Activated CD4-positive, alpha-beta memory T cell treated with anti-CD3 and anti-CD28 coated beads, Interleukin-2, amount 10 ng/mL, durations not matched to agents 7 days and 5 days (primary cell): ENCODE measurements around the gene AMH. TPM values are rescaled to one million over a fixed set of nuclear protein-coding genes. Genes with fewer than 3 reads are reported as not detected.

Source experiments
- CTCF ChIA-PET: fragments of 350-600 bp; sonication (Branson Sonifier 250); formaldehyde crosslinking; loops from one replicate; lab custom pipeline; 2021; ENCODE audit warnings: antibody characterized with exemption, inconsistent platforms; lab: Charles Lee
- POLR2A ChIA-PET: fragments of 350-600 bp; sonication (Branson Sonifier 250); formaldehyde crosslinking; loops from one replicate; lab custom pipeline; 2021; ENCODE audit warnings: antibody characterized with exemption; lab: Charles Lee
- DNase-seq: peaks from one replicate; pipeline ENCODE4 v3.0.0-alpha.2; 2020
- H3K27ac Mint-ChIP-seq: one replicate; pipeline ENCODE4 v1.8.0; 2021; ENCODE audit warnings: mild to moderate bottlenecking, mixed read lengths
- H3K27me3 Mint-ChIP-seq: one replicate; pipeline ENCODE4 v1.8.0; 2021; ENCODE audit warnings: mixed read lengths
- H3K36me3 Mint-ChIP-seq: one replicate; pipeline ENCODE4 v1.8.0; 2021; ENCODE audit warnings: low read depth, mixed read lengths
- H3K4me1 Mint-ChIP-seq: one replicate; pipeline ENCODE4 v1.8.0; 2021; ENCODE audit warnings: mixed read lengths
- H3K4me3 Mint-ChIP-seq: one replicate; pipeline ENCODE4 v1.8.0; 2021; ENCODE audit warnings: mild to moderate bottlenecking, mixed read lengths
- H3K9me3 Mint-ChIP-seq: one replicate; pipeline ENCODE4 v1.8.0; 2021; ENCODE audit warnings: mixed read lengths
- total RNA-seq, 2 experiments: library from RNA; stranded (reverse); gene quantifications; one replicate each; pipeline ENCODE4 v1.2.3, GENCODE V29; 2021

The AMH gene
- total RNA-seq, 2 experiments from 2014 or later: 4.6 to 7.6 TPM

DNA sequence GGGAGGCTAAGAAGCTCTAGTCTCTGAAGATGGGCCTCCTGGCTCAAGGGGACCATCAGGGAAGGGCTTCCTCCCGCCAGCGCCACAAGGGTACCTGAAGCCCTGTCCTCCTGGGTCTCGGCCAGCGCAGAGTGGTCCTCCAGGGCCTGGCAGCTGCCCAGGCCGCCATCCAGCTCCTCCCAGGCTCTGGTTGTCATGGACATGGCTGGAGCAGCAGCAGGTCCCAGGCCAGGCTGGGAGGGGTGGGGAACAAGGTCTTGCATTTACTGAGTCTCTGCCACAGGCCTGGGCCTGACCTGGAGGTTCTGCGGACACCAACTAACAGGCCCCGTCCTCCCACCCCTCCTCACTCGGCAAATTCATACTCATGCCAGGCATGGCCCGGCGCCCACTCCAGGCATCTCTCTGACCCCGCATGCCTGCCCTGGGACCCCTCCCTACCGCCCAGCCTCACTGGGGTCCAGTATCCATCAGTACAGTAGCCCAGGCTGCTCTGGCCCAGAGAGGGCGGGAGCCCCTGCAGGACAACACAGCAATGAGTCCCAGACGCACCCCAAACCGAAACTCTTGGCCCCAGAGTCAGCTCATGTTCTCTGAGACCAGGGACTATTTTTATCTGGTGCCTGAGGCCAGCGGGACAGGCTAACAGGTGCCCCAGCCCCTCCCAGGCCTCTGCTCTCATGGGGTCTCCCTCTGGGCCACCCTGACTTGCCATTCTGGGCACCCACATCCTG, 6.2 kb downstream of the AMH start:
- H3K9me3 Mint-ChIP-seq: no peaks in the 10 kb centered on the region
- peaks cover 25% of the 10 kb centered on the region for H3K27me3 Mint-ChIP-seq
- no peak for DNase-seq
- H3K36me3 Mint-ChIP-seq: no peaks in the 10 kb centered on the region
- POLR2A ChIA-PET: interaction anchor here (1.0 to 6.2 kb wide), 2 partner anchors 16 to 18 kb away, joined by 3 to 58 read pairs; no protein-coding TSS in a partner anchor
- no peak overlapping the region for H3K4me3 Mint-ChIP-seq
- H3K27ac Mint-ChIP-seq: no peak overlapping the region
- peaks cover 39% of the 10 kb centered on the region for H3K4me1 Mint-ChIP-seq
- CTCF ChIA-PET: interaction anchor here (0.7 kb wide), 1 partner anchor 56 kb away, joined by 3 read pairs; no protein-coding TSS in a partner anchor

DNA sequence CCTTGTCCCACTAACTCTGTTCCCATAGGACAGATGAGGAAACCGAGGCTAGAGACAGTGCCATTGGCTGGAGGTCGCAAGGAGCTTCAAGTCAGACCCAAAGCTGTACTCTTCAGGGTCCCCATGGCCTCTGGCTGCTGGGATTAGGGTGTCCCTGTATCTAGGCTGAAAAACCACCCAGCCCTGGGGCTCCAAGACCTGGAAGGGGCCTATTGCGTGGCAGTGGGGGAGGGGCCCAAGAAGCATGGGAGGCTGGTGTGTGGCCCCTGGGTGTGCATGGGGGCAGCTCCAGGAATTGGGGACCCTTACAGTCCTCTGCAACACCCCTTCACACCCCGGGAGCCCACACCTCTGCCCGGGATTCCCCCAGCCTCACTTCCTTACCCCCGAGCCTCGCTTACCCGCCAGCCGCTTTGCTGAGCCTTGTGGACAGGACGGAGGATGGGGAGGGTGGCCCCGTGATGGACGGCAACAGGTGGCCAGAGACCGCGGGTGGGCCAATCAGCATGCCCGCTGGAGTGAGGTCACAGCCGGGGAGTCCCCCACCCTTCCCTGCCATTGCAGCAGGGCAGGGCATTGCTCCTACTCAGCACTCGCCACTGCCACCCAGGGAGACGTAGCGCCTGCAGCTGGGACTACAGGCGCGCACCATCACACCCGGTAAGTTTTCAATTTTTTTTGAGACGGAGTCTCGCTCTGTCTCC, 7.0 kb downstream of the AMH start, which contains the start of gene JSRP1:
Gene JSRP1, minus strand, starts transcription at position 436 of the 704 bp plus-strand sequence. CDS start 1,103 bp downstream, outside the sequence.
- Mint-ChIP-seq H3K27me3 (peaks cover 24% of the 10 kb centered on the region), H3K27ac (peak within 1 kb of the TSS; percentile 87), H3K4me3 (peak within 1 kb of the TSS; percentile 24), H3K36me3 (no peaks in the 10 kb centered on the region), H3K9me3 (no peaks in the 10 kb centered on the region), H3K4me1 (peaks cover 45% of the 10 kb centered on the region)
- ChIA-PET POLR2A (interaction anchor here (1.0 to 6.2 kb wide), 2 partner anchors 15 to 19 kb away, joined by 3 to 58 read pairs; no protein-coding TSS in a partner anchor), CTCF (no interaction called here)
- no peak for DNase-seq

DNA sequence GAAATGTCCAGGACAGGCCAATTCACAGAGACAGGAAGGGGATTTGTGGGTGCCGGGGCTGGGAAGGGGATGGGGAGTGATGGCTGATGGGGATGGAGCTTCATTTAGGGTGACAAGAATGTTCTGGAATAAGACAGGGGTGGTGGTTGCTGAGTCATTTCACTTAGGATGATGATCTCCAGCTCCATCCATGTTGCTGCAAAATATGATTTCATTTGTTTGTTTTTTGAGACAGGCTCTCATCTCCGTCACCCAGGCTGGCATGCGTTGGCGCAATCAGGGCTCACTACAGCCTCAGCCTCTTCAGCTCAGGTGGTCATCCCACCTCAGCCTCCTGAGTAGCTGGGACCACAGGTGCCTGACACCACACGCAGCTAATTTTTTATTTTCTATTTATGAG, 10.2 kb downstream of the AMH start:
- ChIA-PET CTCF (interaction anchor here (0.9 to 3.8 kb wide), 5 partner anchors 11 to 198 kb away, joined by 4 to 46 read pairs (median 7); partner anchors contain the start of genes LMNB2 and PLEKHJ1), POLR2A (interaction anchor here (1.1 to 5.7 kb wide), 7 partner anchors 8 to 69 kb away, joined by 3 to 76 read pairs (median 5); partner anchors contain the start of genes LSM7 and SPPL2B)
- Mint-ChIP-seq H3K4me3 (no peak overlapping the region), H3K27me3 (peaks cover under 1% of the 10 kb centered on the region), H3K9me3 (no peaks in the 10 kb centered on the region), H3K36me3 (no peaks in the 10 kb centered on the region), H3K27ac (peak overlapping the region; percentile 77), H3K4me1 (peaks cover 38% of the 10 kb centered on the region)
- DNase-seq: no peak

DNA sequence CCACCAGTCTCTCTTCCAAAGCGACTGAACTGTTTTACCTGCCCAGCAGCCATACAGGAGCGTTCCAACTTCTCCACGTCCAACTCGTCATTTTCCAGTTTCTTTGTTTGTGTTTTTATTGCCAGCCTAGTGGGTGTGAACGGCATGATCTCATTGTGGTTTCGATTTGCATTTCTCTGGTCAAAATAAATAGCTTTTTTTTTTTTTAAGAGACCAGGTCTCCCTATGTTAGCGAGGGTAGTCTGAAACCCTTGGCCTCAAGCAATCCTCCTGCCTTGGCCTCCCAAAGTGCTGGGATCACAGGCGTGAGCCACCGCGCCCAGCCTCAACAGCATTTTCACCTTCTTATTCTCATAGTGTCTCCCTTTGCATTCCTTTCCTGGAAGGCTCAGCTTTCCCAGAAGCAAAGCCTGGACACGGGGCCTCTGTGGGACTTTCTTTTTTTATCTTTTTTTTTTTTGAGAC, 11.2 kb downstream of the AMH start:
- Mint-ChIP-seq H3K4me3 (peak overlapping the region; percentile 30), H3K27me3 (no peaks in the 10 kb centered on the region), H3K36me3 (no peaks in the 10 kb centered on the region), H3K9me3 (no peaks in the 10 kb centered on the region), H3K27ac (peak overlapping the region; percentile 79), H3K4me1 (peaks cover 38% of the 10 kb centered on the region)
- no peak for DNase-seq
- ChIA-PET CTCF (interaction anchor here (1.0 to 3.8 kb wide), 9 partner anchors 9 to 132 kb away, joined by 3 to 46 read pairs (median 7); partner anchors contain the start of gene PLEKHJ1), POLR2A (interaction anchor here (0.6 to 5.7 kb wide), 9 partner anchors 9 to 243 kb away, joined by 3 to 76 read pairs (median 4); no protein-coding TSS in a partner anchor)

DNA sequence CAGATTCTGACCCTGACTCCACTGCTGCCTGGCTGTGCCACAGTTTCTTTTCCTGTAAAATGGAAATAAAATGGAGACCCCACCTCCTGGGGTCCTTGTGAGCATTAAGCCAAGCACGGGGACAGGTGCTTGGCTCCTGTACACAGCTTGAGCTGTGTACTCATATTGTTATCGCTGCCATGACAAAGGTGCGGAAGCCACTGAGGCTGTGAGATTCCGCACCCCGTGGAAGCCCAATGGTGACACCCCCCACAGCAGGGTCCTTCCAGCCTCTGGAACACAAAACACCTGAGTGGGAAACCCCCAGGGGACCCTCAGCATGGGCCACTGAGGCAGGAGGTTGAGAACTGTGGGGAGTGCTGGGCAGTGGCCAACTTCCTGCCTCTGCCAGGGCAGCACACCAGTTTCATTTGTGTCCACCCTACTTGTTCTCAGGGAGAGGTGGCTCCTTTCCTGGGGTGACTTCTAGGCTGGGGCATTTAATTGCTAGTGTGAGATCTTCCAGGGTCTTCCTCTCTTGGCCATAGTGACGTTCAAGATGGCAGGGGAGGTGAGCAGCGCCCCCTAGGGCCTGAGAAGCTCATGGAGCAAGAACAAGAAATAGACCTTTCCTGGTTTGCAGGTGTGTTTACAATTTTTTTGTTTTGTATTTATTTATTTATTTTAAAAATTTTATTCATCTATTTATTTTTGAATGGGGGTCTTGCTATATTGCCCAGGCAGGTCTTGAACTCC, 12.5 kb downstream of the AMH start:
- Mint-ChIP-seq H3K4me3 (no peak overlapping the region), H3K27me3 (no peaks in the 10 kb centered on the region), H3K4me1 (peaks cover 41% of the 10 kb centered on the region), H3K36me3 (no peaks in the 10 kb centered on the region), H3K27ac (peak overlapping the region; percentile 48), H3K9me3 (no peaks in the 10 kb centered on the region)
- DNase-seq: peak; percentile 76
- ChIA-PET POLR2A (interaction anchor here (0.8 to 5.7 kb wide), 6 partner anchors 8 to 66 kb away, joined by 4 to 76 read pairs (median 5); partner anchors contain the start of genes AMH and LSM7), CTCF (interaction anchor here (0.7 to 3.8 kb wide), 15 partner anchors 9 to 110 kb away, joined by 3 to 46 read pairs (median 5); partner anchors contain the start of genes AP3D1 and PLEKHJ1)

DNA sequence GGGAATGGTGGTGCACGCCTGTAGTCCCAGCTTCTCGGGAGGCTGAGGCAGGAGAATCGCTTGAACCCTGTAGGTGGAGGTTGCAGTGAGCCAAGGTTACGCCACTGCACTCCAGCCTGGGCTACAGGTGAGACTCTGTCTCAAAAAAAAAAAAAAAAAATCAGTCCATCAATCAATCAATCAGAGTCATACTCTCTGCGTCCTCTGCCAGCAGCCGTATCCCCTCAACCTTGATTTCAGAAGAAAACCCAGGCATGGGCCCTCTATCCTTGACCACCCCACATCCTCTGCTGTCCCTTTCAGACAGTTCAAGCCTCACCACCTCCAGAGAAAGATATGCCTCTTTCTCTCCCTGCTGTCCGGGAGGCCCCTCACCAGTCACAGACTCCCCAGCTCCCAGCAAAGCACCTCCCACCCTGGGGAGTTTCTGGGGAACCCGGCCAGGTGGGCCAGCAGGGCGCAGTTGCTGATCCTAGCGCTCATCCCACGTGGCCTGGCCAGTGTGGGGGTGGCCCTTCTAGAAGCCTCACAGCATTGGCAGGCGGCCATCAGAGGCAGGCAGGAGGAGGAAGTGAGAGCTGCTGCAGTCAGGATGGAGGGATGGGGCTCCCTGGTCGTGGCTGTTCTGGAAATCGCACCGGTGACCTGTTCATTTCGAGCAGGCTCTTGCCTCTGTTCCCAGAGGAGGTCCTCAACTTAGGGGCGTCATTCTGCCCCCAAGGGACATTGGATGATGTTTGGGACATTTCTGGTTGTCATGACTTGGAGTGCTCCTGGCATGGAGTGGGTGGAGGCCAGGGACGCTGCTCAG, 17.3 kb downstream of the AMH start:
- no peak overlapping the region for H3K27ac Mint-ChIP-seq
- H3K9me3 Mint-ChIP-seq: no peaks in the 10 kb centered on the region
- POLR2A ChIA-PET: interaction anchor here (6.1 kb wide), 1 partner anchor 7 kb away, joined by 76 read pairs; no protein-coding TSS in a partner anchor
- CTCF ChIA-PET: no interaction called here
- H3K27me3 Mint-ChIP-seq: no peaks in the 10 kb centered on the region
- H3K4me3 Mint-ChIP-seq: no peak overlapping the region
- DNase-seq: no peak
- peaks cover 21% of the 10 kb centered on the region for H3K4me1 Mint-ChIP-seq
- peaks cover 11% of the 10 kb centered on the region for H3K36me3 Mint-ChIP-seq

DNA sequence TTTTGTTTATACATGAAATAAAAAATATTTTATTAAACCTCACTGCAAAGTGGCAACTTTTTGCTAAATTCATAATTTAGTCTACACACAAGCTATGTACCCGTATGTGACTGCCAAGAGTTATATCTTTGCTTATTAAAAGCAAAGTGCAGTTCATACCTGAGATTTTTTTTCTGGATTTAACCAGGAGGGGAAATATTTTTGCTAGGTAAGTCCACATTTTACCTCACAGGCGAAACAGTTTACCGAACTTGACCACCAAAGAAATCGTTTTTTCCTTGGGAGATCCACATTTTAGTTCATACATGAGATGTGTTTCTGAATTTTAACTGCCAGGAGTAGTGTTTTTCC, 19.3 kb downstream of the AMH start:
- DNase-seq: no peak
- Mint-ChIP-seq H3K27me3 (no peaks in the 10 kb centered on the region), H3K4me1 (peaks cover 31% of the 10 kb centered on the region), H3K4me3 (peak overlapping the region; percentile 90), H3K27ac (no peak overlapping the region), H3K9me3 (no peaks in the 10 kb centered on the region), H3K36me3 (peaks cover 25% of the 10 kb centered on the region)
- ChIA-PET POLR2A (interaction anchor here (0.7 to 7.8 kb wide), 6 partner anchors 9 to 352 kb away, joined by 3 to 114 read pairs (median 32); partner anchors contain the start of genes JSRP1 and SF3A2), CTCF (no interaction called here)

DNA sequence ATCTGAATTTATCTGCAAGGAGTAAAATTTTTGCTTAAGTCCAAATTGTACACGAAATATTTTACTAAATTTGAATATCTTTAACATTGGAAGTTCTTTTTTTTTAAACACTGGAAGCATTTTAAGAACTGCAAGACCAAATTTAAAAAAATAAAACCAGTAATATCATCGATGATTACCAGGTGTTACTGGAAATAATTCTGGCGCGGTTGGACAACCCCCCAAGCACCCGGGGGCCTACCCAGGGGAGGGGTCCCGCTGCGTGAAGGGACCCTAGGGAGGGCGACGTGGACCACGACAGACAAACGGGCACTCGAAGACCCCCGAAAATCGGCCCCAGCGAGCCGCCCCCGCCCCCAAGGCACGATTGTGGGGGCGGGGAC, 19.7 kb downstream of the AMH start:
- POLR2A ChIA-PET: interaction anchor here (0.7 to 7.8 kb wide), 5 partner anchors 9 to 351 kb away, joined by 4 to 114 read pairs (median 58); partner anchors contain the start of genes JSRP1 and SF3A2
- Mint-ChIP-seq H3K4me3 (peak overlapping the region; percentile 90), H3K4me1 (peaks cover 34% of the 10 kb centered on the region), H3K9me3 (no peaks in the 10 kb centered on the region), H3K36me3 (peaks cover 29% of the 10 kb centered on the region), H3K27ac (peak overlapping the region; percentile 83), H3K27me3 (no peaks in the 10 kb centered on the region)
- CTCF ChIA-PET: no interaction called here
- no peak for DNase-seq

DNA sequence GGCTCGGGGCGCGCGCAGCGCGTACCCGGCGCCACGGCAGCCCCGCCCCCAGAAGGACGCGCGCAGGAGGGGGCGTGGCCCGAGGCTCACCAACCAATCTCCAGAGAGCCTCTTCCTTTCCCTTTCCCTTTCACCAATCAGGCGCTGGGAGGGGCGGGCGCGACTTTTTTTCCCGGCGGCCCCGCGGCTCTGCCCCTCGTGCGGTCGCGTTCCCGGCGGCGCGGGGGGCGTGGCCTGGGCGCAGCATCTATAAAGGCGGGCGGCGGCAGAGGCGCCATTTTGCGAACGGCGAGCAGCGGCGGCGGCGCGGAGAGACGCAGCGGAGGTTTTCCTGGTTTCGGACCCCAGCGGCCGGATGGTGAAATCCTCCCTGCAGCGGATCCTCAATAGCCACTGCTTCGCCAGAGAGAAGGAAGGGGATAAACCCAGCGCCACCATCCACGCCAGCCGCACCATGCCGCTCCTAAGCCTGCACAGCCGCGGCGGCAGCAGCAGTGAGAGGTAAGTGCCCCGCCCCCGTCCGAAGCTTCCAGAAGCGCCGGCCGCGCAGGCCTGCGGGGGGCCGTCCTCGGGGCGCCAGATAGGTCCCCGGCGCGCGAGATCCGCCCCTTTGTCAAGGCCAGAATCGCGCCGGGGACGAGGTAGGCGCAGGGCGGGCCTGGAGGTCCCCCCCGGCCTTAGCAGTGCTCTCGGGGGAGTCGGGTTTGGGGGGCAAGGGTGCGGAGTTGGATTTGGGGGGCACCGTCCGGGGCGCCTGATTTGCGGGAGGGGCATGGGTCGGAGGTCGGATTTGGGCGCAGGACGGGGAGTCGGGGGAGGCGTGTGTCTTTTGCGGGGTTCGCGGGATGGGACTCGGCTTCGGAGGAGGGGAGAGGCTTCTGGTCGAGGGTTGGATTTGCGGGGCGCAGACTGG, 20.4 kb downstream of the AMH start:
- ChIA-PET CTCF (interaction anchor here (0.9 to 1.8 kb wide), 2 partner anchors 8 to 10 kb away, joined by 4 to 7 read pairs; no protein-coding TSS in a partner anchor), POLR2A (interaction anchor here (0.6 to 7.8 kb wide), 26 partner anchors 10 to 359 kb away, joined by 3 to 114 read pairs (median 4); partner anchors contain the start of genes AMH, GADD45B, JSRP1 and LSM7)
- Mint-ChIP-seq H3K4me1 (peaks cover 41% of the 10 kb centered on the region), H3K36me3 (peaks cover 35% of the 10 kb centered on the region), H3K9me3 (no peaks in the 10 kb centered on the region), H3K27ac (peak overlapping the region; percentile 83), H3K27me3 (no peaks in the 10 kb centered on the region), H3K4me3 (peak overlapping the region; percentile 90)
- peak; percentile 99 for DNase-seq

DNA sequence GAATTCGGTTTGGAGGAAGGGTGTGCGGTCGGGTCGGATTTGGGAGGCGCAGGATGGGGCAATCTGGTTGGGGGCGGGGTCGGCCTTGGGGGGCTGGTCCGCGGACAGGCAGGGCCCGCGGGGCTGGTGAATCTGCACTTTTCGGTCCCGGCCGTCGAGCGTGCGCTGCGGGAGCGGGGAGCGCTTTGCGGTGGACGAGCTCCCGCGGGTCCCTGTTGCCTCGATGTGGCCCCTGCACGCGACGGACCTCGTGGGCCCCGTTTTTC, 21.0 kb downstream of the AMH start:
- peaks cover 37% of the 10 kb centered on the region for H3K36me3 Mint-ChIP-seq
- ChIA-PET CTCF (interaction anchor here (0.9 to 1.8 kb wide), 2 partner anchors 8 to 10 kb away, joined by 4 to 7 read pairs; no protein-coding TSS in a partner anchor), POLR2A (interaction anchor here (0.6 to 7.8 kb wide), 27 partner anchors 10 to 358 kb away, joined by 3 to 114 read pairs (median 4); partner anchors contain the start of genes AMH, GADD45B, JSRP1 and LSM7)
- H3K4me1 Mint-ChIP-seq: peaks cover 44% of the 10 kb centered on the region
- H3K27me3 Mint-ChIP-seq: no peaks in the 10 kb centered on the region
- peak overlapping the region; percentile 90 for H3K4me3 Mint-ChIP-seq
- DNase-seq: peak; percentile 50
- no peaks in the 10 kb centered on the region for H3K9me3 Mint-ChIP-seq
- peak overlapping the region; percentile 83 for H3K27ac Mint-ChIP-seq
